HEK293 (cell line): ENCODE data around the gene GINS1.

Experiments
- CTCF ChIP-seq: fragments of 450-650 bp; formaldehyde crosslinking; IDR thresholded peaks from 2 replicates; pipeline ENCODE4 v1.5.1; 2016; ENCODE audit warnings: missing biosample characterization, missing genetic modification characterization
- GLI4 ChIP-seq: fragments of 450-650 bp; formaldehyde crosslinking; IDR thresholded peaks from 2 replicates; pipeline ENCODE4 v1.5.1; 2016; ENCODE audit warnings: missing biosample characterization, missing genetic modification characterization
- MYNN ChIP-seq: fragments of 450-650 bp; formaldehyde crosslinking; IDR thresholded peaks from 2 replicates; pipeline ENCODE4 v1.5.1; 2016; ENCODE audit warnings: missing biosample characterization, missing genetic modification characterization, borderline replicate concordance
- TCF7L2 ChIP-seq: IDR thresholded peaks from 2 replicates; pipeline ENCODE4 v1.6.1; 2011; ENCODE audit warnings: low read depth, mild to moderate bottlenecking, inconsistent platforms, low read length, moderate library complexity, borderline replicate concordance
- YY1 ChIP-seq: fragments of 450-650 bp; formaldehyde crosslinking; IDR thresholded peaks from 2 replicates; pipeline ENCODE4 v1.5.1; 2018; ENCODE audit warnings: missing biosample characterization, missing genetic modification characterization
- ZNF10 ChIP-seq: fragments of 450-650 bp; formaldehyde crosslinking; IDR thresholded peaks from 2 replicates; pipeline ENCODE4 v1.5.1; 2017; ENCODE audit warnings: missing biosample characterization, missing genetic modification characterization
- ZNF214 ChIP-seq: fragments of 450-650 bp; formaldehyde crosslinking; IDR thresholded peaks from 2 replicates; pipeline ENCODE4 v1.5.1; 2017; ENCODE audit warnings: missing biosample characterization, mild to moderate bottlenecking, missing genetic modification characterization, borderline replicate concordance
- ZNF404 ChIP-seq: fragments of 450-650 bp; formaldehyde crosslinking; IDR thresholded peaks from 2 replicates; pipeline ENCODE4 v1.5.1; 2017; ENCODE audit warnings: missing biosample characterization, missing genetic modification characterization
- ZNF501 ChIP-seq: fragments of 450-650 bp; formaldehyde crosslinking; IDR thresholded peaks from 2 replicates; pipeline ENCODE4 v1.5.1; 2016; ENCODE audit warnings: missing biosample characterization, missing genetic modification characterization
- ZNF785 ChIP-seq: fragments of 450-650 bp; formaldehyde crosslinking; IDR thresholded peaks from 2 replicates; pipeline ENCODE4 v1.5.1; 2016; ENCODE audit warnings: missing biosample characterization, missing genetic modification characterization

DNA sequence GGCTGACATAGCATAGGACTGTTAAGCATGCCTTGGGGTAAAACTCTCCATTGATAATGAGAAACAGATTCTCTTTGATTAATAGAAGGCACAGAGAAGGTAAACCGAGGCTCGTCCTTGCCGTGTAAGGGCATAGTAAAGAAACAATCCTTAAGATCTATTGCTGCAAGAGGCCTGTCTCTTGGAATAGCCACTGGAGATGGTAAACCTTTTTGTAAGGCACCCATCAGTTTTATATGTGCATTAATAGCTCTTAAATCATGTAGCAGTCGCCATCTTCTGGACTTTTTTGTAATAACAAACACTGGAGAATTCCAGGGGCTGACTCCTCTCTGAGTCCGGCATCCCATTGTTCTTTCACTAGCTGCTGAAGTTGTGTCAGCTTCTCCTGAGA, 8.4 kb upstream of the GINS1 start:
- TF ChIP-seq ZNF785 (tag by site-specific recombination) (no peak), ZNF10 (tag by site-specific recombination) (no peak), CTCF (tag by site-specific recombination) (peak; percentile 53; the same call in 1 of the 2 replicates), ZNF404 (tag by site-specific recombination) (no peak), GLI4 (tag by site-specific recombination) (no peak), ZNF214 (tag by site-specific recombination) (no peak), ZNF501 (tag by site-specific recombination) (no peak), MYNN (tag by site-specific recombination) (no peak), TCF7L2 (no peak), YY1 (tag by site-specific recombination) (no peak)
